ENCODE data around the gene EIF3M. TPM values are rescaled to one million over a fixed set of nuclear protein-coding genes. Genes with fewer than 3 reads are reported as not detected.

Gene EIF3M
- total RNA-seq, 1 experiment from 2014 or later, result 322 TPM

GRCh38 chr11:32566517-32566916 is 17.1 kb upstream of the EIF3M start:
- no peak for TF ChIP-seq EZH2 (IDR thresholded peaks at IDR 0.05; ENCODE audit: low read depth)
- TF ChIP-seq, protein P1, sequence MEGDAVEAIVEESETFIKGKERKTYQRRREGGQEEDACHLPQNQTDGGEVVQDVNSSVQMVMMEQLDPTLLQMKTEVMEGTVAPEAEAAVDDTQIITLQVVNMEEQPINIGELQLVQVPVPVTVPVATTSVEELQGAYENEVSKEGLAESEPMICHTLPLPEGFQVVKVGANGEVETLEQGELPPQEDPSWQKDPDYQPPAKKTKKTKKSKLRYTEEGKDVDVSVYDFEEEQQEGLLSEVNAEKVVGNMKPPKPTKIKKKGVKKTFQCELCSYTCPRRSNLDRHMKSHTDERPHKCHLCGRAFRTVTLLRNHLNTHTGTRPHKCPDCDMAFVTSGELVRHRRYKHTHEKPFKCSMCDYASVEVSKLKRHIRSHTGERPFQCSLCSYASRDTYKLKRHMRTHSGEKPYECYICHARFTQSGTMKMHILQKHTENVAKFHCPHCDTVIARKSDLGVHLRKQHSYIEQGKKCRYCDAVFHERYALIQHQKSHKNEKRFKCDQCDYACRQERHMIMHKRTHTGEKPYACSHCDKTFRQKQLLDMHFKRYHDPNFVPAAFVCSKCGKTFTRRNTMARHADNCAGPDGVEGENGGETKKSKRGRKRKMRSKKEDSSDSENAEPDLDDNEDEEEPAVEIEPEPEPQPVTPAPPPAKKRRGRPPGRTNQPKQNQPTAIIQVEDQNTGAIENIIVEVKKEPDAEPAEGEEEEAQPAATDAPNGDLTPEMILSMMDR (conservative IDR thresholded peaks at IDR 0.05), result no peak
- no TSS peak for BruUV-seq (replicated peaks)
- H3K4me2 ChIP-seq, result no peak overlapping the region
- H3K9me3 ChIP-seq (ENCODE audit: insufficient read depth, low read depth), result no peaks in the 10 kb centered on the region
- ChIA-PET POLR2A (ENCODE audit: unreplicated experiment) (no interaction called here), CTCF (no interaction called here)
- H2AFZ ChIP-seq, result no peak overlapping the region
- no peak overlapping the region for H3K27ac ChIP-seq
- no peaks in the 10 kb centered on the region for H3F3A ChIP-seq (ENCODE audit: insufficient read depth, low read depth)
- H3K27me3 ChIP-seq (ENCODE audit: insufficient read depth, low read depth), result no peaks in the 10 kb centered on the region
- no peak overlapping the region for H3K4me3 ChIP-seq
- H4K20me1 ChIP-seq (ENCODE audit: insufficient read depth), result no peaks in the 10 kb centered on the region
- H3K36me3 ChIP-seq (ENCODE audit: low read depth), result no peaks in the 10 kb centered on the region
- no peak for DNase-seq
- H3K9me2 ChIP-seq (ENCODE audit: insufficient read depth), result no peaks in the 10 kb centered on the region
- no peaks in the 10 kb centered on the region for H3K4me1 ChIP-seq (replicated peaks; ENCODE audit: insufficient read depth)
- intact Hi-C loops (cut with micrococcal nuclease; ENCODE audit: unreplicated experiment), result no loop called here
- no peaks in the 10 kb centered on the region for H3K79me2 ChIP-seq (ENCODE audit: low read depth)

- no TSS peak for BruUV-seq (replicated peaks)
- H3K27ac ChIP-seq, result no peak overlapping the region
- ChIA-PET CTCF (interaction anchor here (0.5 kb wide), 1 partner anchor 152 kb away, joined by 5 read pairs; no protein-coding TSS in a partner anchor), POLR2A (ENCODE audit: unreplicated experiment) (no interaction called here)
- intact Hi-C loops (cut with micrococcal nuclease; ENCODE audit: unreplicated experiment), result no loop called here
- no peak overlapping the region for H2AFZ ChIP-seq
- H4K20me1 ChIP-seq (ENCODE audit: insufficient read depth), result no peaks in the 10 kb centered on the region
- H3K9me2 ChIP-seq (ENCODE audit: insufficient read depth), result no peaks in the 10 kb centered on the region
- H3K36me3 ChIP-seq (ENCODE audit: low read depth), result no peaks in the 10 kb centered on the region
- H3K4me3 ChIP-seq, result no peak overlapping the region
- no peaks in the 10 kb centered on the region for H3K9me3 ChIP-seq (ENCODE audit: insufficient read depth, low read depth)
- no peaks in the 10 kb centered on the region for H3K79me2 ChIP-seq (ENCODE audit: low read depth)
- no peaks in the 10 kb centered on the region for H3F3A ChIP-seq (ENCODE audit: insufficient read depth, low read depth)
- TF ChIP-seq, protein P1 (conservative IDR thresholded peaks at IDR 0.05), result no peak
- TF ChIP-seq EZH2 (IDR thresholded peaks at IDR 0.05; ENCODE audit: low read depth), result no peak
- H3K27me3 ChIP-seq (ENCODE audit: insufficient read depth, low read depth), result no peaks in the 10 kb centered on the region
- H3K4me1 ChIP-seq (replicated peaks; ENCODE audit: insufficient read depth), result no peaks in the 10 kb centered on the region
- H3K4me2 ChIP-seq, result no peak overlapping the region
- no peak for DNase-seq
Observed at GRCh38 chr11:32567154-32567553, 16.5 kb upstream of the EIF3M start.

DNA sequence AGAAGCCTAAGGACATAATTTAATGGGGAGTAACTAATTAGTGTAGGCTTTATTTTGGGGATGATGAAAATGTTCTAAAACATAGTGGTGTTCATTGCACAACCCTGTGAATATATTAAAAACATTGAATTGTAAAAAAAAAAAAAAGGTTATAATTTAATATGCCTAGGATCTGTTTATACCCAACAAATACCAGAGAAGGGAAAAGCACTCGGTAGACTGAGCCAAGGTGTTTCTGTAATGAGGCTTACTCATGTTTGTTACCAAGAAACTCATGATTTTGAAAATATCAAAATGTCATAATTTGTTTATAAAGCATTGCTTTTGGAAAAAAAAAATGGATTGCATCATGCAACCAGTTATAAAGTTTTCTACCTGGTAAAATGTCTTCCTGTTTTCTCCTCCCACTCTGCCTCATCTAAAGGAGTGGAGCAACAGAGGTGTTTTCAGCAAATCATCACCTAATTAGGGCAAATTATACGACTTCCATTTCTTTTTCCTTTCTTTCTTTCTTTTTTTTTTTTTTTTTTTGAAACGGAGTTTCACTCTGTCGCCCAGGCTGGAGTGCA is 14.2 kb upstream of the EIF3M start:
- no peaks in the 10 kb centered on the region for H3K9me3 ChIP-seq (ENCODE audit: insufficient read depth, low read depth)
- POLR2A ChIA-PET (ENCODE audit: unreplicated experiment), result no interaction called here

More for the DNA sequence above, 14.2 kb upstream of the EIF3M start:
- BruUV-seq (replicated peaks), result no TSS peak
- Histone ChIP-seq H3K4me3 (no peak overlapping the region), H3K79me2 (ENCODE audit: low read depth) (no peaks in the 10 kb centered on the region), H3K4me2 (no peak overlapping the region), H3K9me2 (ENCODE audit: insufficient read depth) (no peaks in the 10 kb centered on the region), H2AFZ (no peak overlapping the region), H3F3A (ENCODE audit: insufficient read depth, low read depth) (no peaks in the 10 kb centered on the region), H3K4me1 (replicated peaks; ENCODE audit: insufficient read depth) (no peaks in the 10 kb centered on the region), H3K36me3 (ENCODE audit: low read depth) (no peaks in the 10 kb centered on the region), H4K20me1 (ENCODE audit: insufficient read depth) (no peaks in the 10 kb centered on the region), H3K27ac (no peak overlapping the region), H3K27me3 (ENCODE audit: insufficient read depth, low read depth) (no peaks in the 10 kb centered on the region)
- intact Hi-C loops (cut with micrococcal nuclease; ENCODE audit: unreplicated experiment), result no loop called here
- CTCF ChIA-PET, result no interaction called here
- TF ChIP-seq EZH2 (IDR thresholded peaks at IDR 0.05; ENCODE audit: low read depth), result no peak
- TF ChIP-seq, protein P1 (conservative IDR thresholded peaks at IDR 0.05), result no peak
- DNase-seq, result no peak

Data from PC-9 (cell line).